ENCODE data around the gene ABCA7.

GRCh38 chr19:1113030-1113985, 73.4 kb downstream of the ABCA7 start:
- no peak for TF ChIP-seq POLR2A (IDR thresholded peaks at IDR 0.05)
- TF ChIP-seq EP300 (IDR thresholded peaks at IDR 0.05) = no peak
- peak; percentile 35 to 74 (median 38) for TF ChIP-seq POLR2AphosphoS5 (IDR thresholded peaks at IDR 0.05)
- peak; percentile 94 to 98 (median 95) for TF ChIP-seq CTCF (IDR thresholded peaks at IDR 0.05)

All from sigmoid colon (tissue), 4 donors.